HPDE6-E6E7 (cell line): ENCODE results near the gene DAZAP2.
"Not testable (repeated sequence)": the region's sequence is repeated elsewhere in the genome, so short reads cannot be mapped to it uniquely, and the experiment has no call there.

Experiments used
- DNase-seq: peaks from one replicate; pipeline ENCODE4 v3.0.0; 2011; ENCODE audit warnings: missing footprints; ENCODE audit errors: extremely low spot score

DAZAP2 gene

GRCh38 chr12:51247523-51248206, 9.0 kb downstream of the DAZAP2 start:
- DNase-seq, result no peak

DNA sequence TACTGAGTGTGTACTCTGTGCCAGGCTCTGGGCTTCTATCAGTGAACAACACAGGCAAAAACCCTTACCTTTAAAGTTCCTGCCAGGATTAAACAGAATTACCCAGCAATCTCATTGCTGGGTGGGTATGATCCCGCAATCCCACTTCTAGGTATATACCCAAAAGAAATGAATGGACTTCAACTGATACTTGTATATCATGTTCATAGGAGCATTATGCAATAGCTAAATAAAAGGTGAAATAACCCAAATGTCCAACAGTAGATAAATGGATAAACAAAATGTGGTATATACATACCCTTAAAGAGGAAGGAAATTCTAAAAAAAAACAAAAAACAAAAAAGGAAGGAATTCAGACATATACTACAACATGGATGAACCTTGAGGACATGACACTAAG, 14.7 kb downstream of the DAZAP2 start:
- DNase-seq, result no peak

GRCh38 chr12:51254536-51254935, 15.9 kb downstream of the DAZAP2 start:
- no peak for DNase-seq

DNA sequence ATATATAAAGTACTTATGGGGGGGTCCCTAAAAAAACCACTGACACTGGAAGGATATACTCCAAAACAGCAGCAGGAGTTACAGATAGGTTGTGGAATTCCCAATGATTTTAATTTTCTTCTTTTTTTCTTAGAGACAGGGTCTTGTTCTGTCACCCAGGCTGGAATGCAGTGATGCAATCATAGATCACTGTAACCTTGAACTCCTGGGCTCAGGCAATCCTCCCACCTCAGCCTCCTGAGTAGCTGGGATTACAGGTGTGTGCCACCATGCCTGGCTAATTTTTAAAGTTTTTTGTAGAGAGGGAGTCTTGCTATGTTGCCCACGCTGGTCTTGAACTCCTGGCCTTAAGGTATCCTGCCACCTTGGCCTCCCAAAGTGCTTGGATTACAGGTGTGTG, 21.0 kb downstream of the DAZAP2 start:
- DNase-seq, result not testable (repeated sequence)

DNA sequence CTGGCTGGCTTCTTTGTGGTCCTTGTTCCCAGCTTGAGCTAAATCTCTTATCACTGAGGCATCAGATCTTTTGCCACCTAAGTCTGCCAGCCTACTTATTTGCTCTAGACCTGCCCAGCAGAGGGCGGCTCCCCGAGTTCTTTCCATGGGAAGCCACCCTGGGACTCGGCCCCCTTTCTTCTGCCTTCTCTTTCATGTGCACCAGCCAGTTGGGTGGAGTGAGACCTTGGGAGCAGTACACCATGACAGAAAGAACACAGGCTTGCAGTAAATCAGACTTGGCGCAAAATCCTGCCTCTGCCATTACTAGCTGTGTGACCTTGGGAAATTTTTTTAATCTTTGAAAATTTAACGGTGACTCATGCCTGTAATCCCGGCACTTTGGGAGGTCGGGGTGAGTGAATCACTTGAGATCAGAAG, 24.1 kb downstream of the DAZAP2 start:
- no peak for DNase-seq

- no peak for DNase-seq
These were observed 24.7 kb downstream of the DAZAP2 start for GRCh38 chr12:51263341-51263740.

- DNase-seq, result no peak
These were observed 25.7 kb downstream of the DAZAP2 start for GRCh38 chr12:51264297-51264696.

GRCh38 chr12:51265024-51265423, 26.4 kb downstream of the DAZAP2 start:
- no peak for DNase-seq

DNA sequence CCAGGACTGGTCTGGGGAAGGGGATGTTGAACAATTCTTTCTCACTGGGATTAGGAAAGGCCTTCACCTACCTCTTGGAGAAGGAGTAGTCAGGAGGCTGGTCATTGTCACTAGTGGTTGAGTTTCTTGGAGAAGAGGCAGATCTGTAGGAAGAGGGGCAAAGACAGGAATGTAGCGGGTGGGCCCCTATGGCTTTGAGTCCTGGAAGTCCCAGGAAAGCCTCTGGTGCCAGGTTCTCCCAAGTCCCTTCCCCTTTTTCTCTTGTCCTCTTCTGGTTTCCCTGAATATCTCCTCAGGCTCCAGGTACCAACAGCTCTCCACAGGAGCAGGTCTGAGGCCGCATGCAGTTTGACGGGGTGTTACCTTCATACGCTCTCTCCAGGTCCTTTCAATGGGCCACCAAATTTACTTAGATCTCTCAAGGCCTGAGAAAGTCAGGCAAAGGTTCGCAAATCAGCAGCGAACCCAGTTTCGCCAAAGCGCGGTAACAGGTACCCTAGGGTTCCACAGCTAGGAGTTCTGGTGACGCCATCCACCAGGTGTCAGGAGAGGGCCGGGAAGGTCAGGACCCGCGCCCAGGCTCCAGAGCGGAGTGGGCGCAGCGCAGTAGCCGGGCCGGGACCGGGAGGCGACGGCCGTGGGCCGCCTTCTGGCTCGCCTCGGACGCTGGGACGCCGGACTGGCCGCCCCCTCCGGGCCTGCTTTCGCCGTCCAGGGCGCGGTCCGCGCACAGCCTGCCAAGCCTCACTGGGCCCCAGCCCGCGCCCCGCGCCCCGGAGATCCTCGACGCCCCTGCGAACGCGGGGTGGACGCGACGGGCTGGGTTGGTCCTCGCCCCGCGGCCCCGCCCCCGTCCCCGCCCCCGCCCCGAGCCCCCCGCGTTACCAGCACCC, 30.8 kb downstream of the DAZAP2 start:
- DNase-seq, result peak; percentile 67

DNA sequence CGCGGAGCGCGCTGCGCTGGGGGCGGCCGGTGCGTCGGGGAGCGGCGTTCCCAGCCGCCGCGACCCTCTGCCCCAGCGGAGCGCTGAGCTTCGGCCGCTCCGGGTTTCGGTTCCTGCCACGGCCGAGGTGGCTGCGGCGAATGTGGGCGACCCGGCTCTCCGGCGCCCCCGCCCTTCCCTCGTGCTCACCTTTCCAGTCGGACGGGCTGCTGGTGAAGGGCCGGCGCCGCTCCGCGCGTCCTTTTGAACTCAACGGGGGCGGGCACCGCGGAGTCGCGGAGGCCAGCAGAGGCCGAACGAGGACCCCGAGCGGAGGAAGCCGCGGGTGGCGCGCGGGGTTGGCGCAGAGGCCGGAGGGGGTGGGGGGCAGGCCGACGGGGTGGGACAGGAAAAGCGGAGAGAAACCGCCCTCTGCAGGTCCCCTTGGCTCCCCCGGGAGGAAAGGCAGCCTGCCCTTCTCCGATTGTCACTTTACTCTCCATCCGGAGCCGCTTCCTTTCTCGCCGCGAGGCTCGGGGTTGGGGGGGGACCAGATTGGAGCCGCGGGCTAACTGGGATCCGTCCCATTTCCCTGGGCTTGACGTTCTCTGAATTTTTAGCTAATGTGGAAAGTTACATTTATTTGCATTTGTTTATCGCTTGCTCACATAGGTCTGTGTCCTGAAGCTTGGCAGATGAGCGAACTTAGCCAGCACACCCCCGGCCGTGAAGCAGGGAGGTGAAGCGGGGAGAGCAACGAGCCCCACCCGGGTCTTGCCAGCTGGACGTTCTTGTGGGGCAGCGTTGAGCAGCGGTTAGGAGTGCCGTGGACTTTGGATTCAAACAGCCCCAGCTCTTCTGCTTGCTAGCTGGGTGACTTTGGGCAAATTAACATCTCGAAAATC, 31.7 kb downstream of the DAZAP2 start, which contains the start of gene SMAGP:
SMAGP (minus strand) TSS at position 349 of the 884 bp plus-strand sequence. CDS start 1,137 bp downstream, outside the sequence.
- peak; percentile 57 for DNase-seq

DNA sequence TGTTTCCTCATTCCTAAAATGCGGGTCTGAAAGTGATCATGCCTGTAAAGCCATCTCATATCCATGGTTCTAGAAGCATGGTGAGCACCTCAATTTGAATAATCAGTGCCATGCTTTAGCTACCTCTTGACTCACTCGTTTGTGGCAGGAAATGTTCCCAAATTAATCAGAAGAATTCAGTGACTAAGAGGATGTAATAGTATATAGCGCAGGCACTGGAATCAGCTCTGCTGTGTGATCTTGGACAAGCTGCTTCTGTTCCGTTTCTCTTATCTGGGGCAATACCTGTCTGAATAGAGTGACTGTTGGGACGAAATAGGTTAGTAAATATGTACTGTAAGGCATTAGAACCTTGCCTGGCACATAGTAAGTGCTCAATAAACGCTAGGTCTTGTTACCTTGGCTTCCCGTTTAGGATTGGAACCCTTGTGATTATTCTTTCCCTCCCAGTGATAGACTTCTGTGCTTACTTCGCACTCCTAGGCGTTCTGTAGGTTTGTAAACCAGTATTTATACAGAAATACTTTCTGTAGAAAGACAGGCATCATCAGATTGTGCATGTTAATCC, 32.4 kb downstream of the DAZAP2 start:
- DNase-seq, result peak; percentile 74

DNA sequence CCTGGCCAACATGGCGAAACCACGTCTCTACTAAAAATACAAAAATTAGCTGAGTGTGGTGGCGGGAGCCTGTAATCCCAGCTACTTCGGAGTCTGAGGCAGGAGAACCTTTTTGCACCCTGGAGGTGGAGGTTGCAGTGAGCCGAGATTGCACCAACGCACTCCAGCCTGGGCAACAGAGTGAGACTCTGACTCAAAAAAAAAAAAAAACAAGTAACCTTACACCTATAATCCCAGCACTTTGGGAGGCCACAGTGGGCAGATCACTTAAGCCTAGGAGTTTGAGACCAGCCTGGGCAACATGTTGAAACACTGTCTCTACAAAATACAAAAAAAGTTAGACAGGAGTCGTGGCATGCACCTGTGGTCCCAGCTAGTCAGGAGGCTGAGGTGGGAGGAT, 34.2 kb downstream of the DAZAP2 start:
- DNase-seq, result not testable (repeated sequence)

DNA sequence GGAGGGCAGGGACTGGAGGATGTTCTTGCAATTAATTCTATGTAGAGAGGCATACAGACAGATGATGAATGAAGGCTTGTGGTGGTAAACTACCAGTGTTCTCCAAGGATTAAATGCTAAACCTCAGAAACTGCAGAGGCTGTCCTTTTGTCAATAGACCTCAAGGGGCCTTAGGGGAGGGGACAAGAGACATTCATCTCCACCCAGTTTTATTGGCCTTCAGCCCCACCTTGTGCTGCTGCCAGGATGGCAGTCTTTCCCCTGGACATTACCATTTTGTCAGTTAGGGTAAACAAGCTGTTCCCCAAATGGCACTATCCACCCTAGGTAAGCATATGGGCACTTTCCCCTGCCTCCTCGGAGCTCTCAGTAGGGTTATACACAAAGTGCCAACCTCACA, 36.5 kb downstream of the DAZAP2 start:
- no peak for DNase-seq

DNA sequence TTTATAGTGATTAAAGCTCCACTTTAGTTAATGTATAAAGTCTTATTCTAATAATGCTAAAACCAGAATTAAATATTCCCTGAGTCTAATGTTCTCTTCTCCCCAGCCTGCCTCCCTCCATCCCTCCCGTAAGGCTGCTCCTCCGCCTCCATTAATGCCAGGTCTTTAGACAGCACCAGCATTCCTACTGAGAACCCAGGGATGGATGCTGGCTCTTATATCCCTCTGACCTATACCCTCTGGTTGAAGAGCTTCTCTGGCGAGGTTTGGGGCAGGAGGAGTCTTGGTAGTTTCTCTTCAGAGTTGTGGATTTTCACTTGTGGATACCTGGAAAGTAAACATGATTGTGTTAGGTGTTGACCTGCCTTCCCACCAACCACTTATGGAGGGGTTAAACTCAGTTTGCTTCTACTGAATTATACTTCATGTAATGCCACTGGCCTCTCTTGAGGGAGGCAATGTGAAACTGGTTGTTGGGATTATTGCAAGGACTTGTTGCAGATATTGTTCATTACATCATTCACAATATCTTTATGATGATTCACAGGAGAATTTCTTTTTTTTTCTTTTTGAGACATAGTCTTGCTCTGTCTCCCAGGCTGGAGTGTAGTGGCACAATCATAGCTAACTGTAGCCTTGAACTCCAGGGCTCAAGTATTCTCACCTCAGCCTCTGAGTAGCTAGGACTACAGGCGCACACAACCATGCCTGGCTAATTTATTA, 42.7 kb downstream of the DAZAP2 start:
- peak; percentile 62 for DNase-seq

DNA sequence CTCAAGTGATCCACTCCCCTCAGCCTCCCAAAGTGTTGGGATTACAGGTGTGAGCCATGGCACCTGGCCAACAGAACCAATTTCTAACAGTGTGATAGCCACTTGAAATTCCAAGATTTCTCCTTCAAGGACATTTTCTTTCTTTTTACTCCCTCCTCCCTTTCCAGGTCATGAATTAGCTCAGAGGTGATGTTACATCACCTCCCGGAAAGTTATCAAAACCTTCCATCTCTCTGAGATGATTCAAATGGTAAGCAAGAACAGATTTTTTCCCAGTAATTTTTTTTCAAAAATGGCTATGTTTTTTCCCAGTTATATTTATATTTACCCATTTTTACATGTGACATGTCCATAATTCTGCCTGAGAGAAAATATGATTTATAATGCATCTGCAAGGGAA, 47.2 kb downstream of the DAZAP2 start:
- DNase-seq, result no peak

- DNase-seq, result not testable (repeated sequence)
These were observed 53.2 kb downstream of the DAZAP2 start for GRCh38 chr12:51291603-51292513.
